ENCODE data around the gene CEP350.

Gene CEP350

DNA sequence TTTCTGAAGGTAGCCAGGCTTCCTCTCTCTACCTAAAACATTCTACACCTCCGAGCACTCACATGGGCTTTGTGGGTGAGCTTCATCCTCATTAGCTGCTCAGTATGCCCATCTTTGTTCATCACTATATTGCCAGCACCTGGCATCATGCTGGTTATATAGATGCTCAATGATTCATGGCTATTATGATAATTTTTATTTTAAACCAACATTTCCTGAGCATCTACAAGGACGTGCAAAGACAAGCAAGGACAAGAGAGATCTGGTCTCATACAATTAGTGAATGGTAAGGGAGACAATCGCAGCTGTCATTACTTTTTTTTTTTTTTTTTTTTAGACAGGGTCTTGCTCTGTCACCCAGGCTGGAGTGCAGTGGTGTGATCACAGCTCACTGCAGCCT lies 188.7 kb downstream of the CEP350 start:
- TF ChIP-seq, protein P1, sequence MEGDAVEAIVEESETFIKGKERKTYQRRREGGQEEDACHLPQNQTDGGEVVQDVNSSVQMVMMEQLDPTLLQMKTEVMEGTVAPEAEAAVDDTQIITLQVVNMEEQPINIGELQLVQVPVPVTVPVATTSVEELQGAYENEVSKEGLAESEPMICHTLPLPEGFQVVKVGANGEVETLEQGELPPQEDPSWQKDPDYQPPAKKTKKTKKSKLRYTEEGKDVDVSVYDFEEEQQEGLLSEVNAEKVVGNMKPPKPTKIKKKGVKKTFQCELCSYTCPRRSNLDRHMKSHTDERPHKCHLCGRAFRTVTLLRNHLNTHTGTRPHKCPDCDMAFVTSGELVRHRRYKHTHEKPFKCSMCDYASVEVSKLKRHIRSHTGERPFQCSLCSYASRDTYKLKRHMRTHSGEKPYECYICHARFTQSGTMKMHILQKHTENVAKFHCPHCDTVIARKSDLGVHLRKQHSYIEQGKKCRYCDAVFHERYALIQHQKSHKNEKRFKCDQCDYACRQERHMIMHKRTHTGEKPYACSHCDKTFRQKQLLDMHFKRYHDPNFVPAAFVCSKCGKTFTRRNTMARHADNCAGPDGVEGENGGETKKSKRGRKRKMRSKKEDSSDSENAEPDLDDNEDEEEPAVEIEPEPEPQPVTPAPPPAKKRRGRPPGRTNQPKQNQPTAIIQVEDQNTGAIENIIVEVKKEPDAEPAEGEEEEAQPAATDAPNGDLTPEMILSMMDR (conservative IDR thresholded peaks at IDR 0.05; ENCODE audit: low read length) = no peak
- TF ChIP-seq EZH2phosphoT487 (IDR thresholded peaks at IDR 0.05; ENCODE audit: borderline replicate concordance) = no peak
- H3K79me2 ChIP-seq (ENCODE audit: insufficient read depth, low read length) = no peaks in the 10 kb centered on the region
- H2AFZ ChIP-seq (ENCODE audit: low read length) = peak overlapping the region; percentile 8; the same call in 1 of the 2 replicates
- no peaks in the 10 kb centered on the region for H3K36me3 ChIP-seq (ENCODE audit: insufficient read depth, low read length)
- H3K4me3 ChIP-seq (ENCODE audit: low read length, poor library complexity, severe bottlenecking) = no peak overlapping the region
- H3K9me3 ChIP-seq (ENCODE audit: insufficient read depth, low read depth, low read length) = no peaks in the 10 kb centered on the region
- H3K9me2 ChIP-seq (replicated peaks; ENCODE audit: low read depth, low read length) = no peaks in the 10 kb centered on the region
- H4K20me1 ChIP-seq (ENCODE audit: insufficient read depth, low read length, poor library complexity, severe bottlenecking) = no peaks in the 10 kb centered on the region
- H3K9ac ChIP-seq (ENCODE audit: low read depth, low read length, poor library complexity, severe bottlenecking) = no peak overlapping the region
- H3K4me1 ChIP-seq (ENCODE audit: insufficient read depth, low read length, poor library complexity, severe bottlenecking) = peaks cover 10% of the 10 kb centered on the region
- no peaks in the 10 kb centered on the region for H3K27me3 ChIP-seq (ENCODE audit: insufficient read depth, low read length, poor library complexity, severe bottlenecking)
- H3F3A ChIP-seq (ENCODE audit: low read depth) = no peaks in the 10 kb centered on the region; the same call in 1 of the 2 replicates
- H3K4me2 ChIP-seq (ENCODE audit: low read depth, low read length, poor library complexity, severe bottlenecking) = no peak overlapping the region

DNA sequence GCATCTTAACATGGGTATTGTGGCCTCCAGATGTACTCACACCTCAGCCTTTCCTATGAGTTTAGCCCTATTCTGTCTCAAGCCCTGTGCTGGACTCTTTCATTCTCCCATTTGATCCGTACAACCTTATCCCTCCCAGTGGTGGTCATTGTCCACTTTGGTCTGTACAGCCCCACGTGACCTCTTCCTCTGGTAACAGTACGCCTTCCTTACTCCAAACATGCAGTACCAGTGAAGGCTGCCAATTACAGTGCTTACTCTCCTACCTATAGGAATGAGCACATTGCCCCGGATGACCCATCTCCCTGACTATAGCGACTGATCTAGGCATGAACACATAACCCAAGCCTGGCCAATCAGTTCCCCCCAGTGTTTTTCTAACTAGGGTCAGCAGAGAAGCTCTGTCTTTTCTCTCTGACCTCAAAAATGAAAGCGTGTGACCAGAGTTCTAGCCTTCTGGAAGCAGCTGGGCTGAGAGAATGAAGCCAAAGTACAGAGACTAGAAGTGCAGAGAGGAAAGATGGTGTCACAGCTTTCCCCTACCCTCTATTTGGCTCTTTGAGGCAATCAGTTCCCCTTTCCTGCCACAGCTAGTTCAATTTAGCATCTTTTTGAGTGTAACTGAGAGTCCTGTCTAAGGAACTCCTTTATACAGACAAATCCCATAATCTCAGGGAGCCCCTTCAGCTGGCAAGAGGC lies 190.2 kb downstream of the CEP350 start:
- TF ChIP-seq EZH2phosphoT487 (IDR thresholded peaks at IDR 0.05; ENCODE audit: borderline replicate concordance) = no peak
- TF ChIP-seq, protein P1 (conservative IDR thresholded peaks at IDR 0.05; ENCODE audit: low read length) = no peak
- Histone ChIP-seq H2AFZ (ENCODE audit: low read length) (peak overlapping the region; percentile 64), H3K9ac (ENCODE audit: low read depth, low read length, poor library complexity, severe bottlenecking) (no peak overlapping the region), H3K4me2 (ENCODE audit: low read depth, low read length, poor library complexity, severe bottlenecking) (no peak overlapping the region), H3K9me2 (replicated peaks; ENCODE audit: low read depth, low read length) (no peaks in the 10 kb centered on the region), H3K27me3 (ENCODE audit: insufficient read depth, low read length, poor library complexity, severe bottlenecking) (no peaks in the 10 kb centered on the region), H3K79me2 (ENCODE audit: insufficient read depth, low read length) (no peaks in the 10 kb centered on the region), H3K36me3 (ENCODE audit: insufficient read depth, low read length) (no peaks in the 10 kb centered on the region), H3K9me3 (ENCODE audit: insufficient read depth, low read depth, low read length) (no peaks in the 10 kb centered on the region), H3K4me3 (ENCODE audit: low read length, poor library complexity, severe bottlenecking) (no peak overlapping the region), H3K4me1 (ENCODE audit: insufficient read depth, low read length, poor library complexity, severe bottlenecking) (peaks cover 10% of the 10 kb centered on the region), H3F3A (ENCODE audit: low read depth) (no peaks in the 10 kb centered on the region; the same call in 1 of the 2 replicates), H4K20me1 (ENCODE audit: insufficient read depth, low read length, poor library complexity, severe bottlenecking) (no peaks in the 10 kb centered on the region)

GRCh38 chr1:180145446-180145845 lies 190.8 kb downstream of the CEP350 start:
- Histone ChIP-seq H3K9me3 (ENCODE audit: insufficient read depth, low read depth, low read length) (no peaks in the 10 kb centered on the region), H3K4me2 (ENCODE audit: low read depth, low read length, poor library complexity, severe bottlenecking) (no peak overlapping the region), H3K9me2 (replicated peaks; ENCODE audit: low read depth, low read length) (no peaks in the 10 kb centered on the region), H3K9ac (ENCODE audit: low read depth, low read length, poor library complexity, severe bottlenecking) (no peak overlapping the region), H3K4me1 (ENCODE audit: insufficient read depth, low read length, poor library complexity, severe bottlenecking) (peaks cover 10% of the 10 kb centered on the region), H3K4me3 (ENCODE audit: low read length, poor library complexity, severe bottlenecking) (no peak overlapping the region), H2AFZ (ENCODE audit: low read length) (peak overlapping the region; percentile 64), H4K20me1 (ENCODE audit: insufficient read depth, low read length, poor library complexity, severe bottlenecking) (no peaks in the 10 kb centered on the region), H3K79me2 (ENCODE audit: insufficient read depth, low read length) (no peaks in the 10 kb centered on the region), H3F3A (ENCODE audit: low read depth) (no peaks in the 10 kb centered on the region; the same call in 1 of the 2 replicates), H3K27me3 (ENCODE audit: insufficient read depth, low read length, poor library complexity, severe bottlenecking) (no peaks in the 10 kb centered on the region), H3K36me3 (ENCODE audit: insufficient read depth, low read length) (no peaks in the 10 kb centered on the region)
- no peak for TF ChIP-seq EZH2phosphoT487 (IDR thresholded peaks at IDR 0.05; ENCODE audit: borderline replicate concordance)

- H3K9me2 ChIP-seq (replicated peaks; ENCODE audit: low read depth, low read length) = no peaks in the 10 kb centered on the region
- no peaks in the 10 kb centered on the region for H3K36me3 ChIP-seq (ENCODE audit: insufficient read depth, low read length)
- peaks cover 11% of the 10 kb centered on the region for H4K20me1 ChIP-seq (ENCODE audit: insufficient read depth, low read length, poor library complexity, severe bottlenecking)
- peaks cover 19% of the 10 kb centered on the region for H3K79me2 ChIP-seq (ENCODE audit: insufficient read depth, low read length)
- H3F3A ChIP-seq (ENCODE audit: low read depth) = no peaks in the 10 kb centered on the region
- H3K4me1 ChIP-seq (ENCODE audit: insufficient read depth, low read length, poor library complexity, severe bottlenecking) = peaks cover 44% of the 10 kb centered on the region
- TF ChIP-seq, protein P1 (conservative IDR thresholded peaks at IDR 0.05; ENCODE audit: low read length) = no peak
- TF ChIP-seq EZH2phosphoT487 (IDR thresholded peaks at IDR 0.05; ENCODE audit: borderline replicate concordance) = no peak
- H3K9ac ChIP-seq (ENCODE audit: low read depth, low read length, poor library complexity, severe bottlenecking) = no peak overlapping the region
- peak overlapping the region; percentile 35; the same call in 1 of the 2 replicates for H2AFZ ChIP-seq (ENCODE audit: low read length)
- no peaks in the 10 kb centered on the region for H3K27me3 ChIP-seq (ENCODE audit: insufficient read depth, low read length, poor library complexity, severe bottlenecking)
- H3K4me2 ChIP-seq (ENCODE audit: low read depth, low read length, poor library complexity, severe bottlenecking) = peak overlapping the region; percentile 29
- no peak overlapping the region for H3K4me3 ChIP-seq (ENCODE audit: low read length, poor library complexity, severe bottlenecking)
- no peaks in the 10 kb centered on the region for H3K9me3 ChIP-seq (ENCODE audit: insufficient read depth, low read depth, low read length)
Measured at GRCh38 chr1:180150982-180151381, 196.4 kb downstream of the CEP350 start.
